Common myeloid progenitor, CD34-positive (primary cell): ENCODE data around the gene GPHA2.

Experiments used
- CTCF ChIA-PET: fragments of 350-600 bp; sonication (Branson Sonifier 250); formaldehyde crosslinking; loops from one replicate; lab custom pipeline; 2021; ENCODE audit warnings: antibody characterized with exemption; lab: Charles Lee
- POLR2A ChIA-PET: fragments of 350-600 bp; sonication (Branson Sonifier 250); formaldehyde crosslinking; loops from one replicate; lab custom pipeline; 2021; ENCODE audit warnings: antibody characterized with exemption; lab: Charles Lee
- DNase-seq, 3 donors: peaks; one replicate each; pipeline versions ENCODE4 v3.0.0 to v3.0.0-alpha.2; 2013
- H3K27ac ChIP-seq, 2 experiments: 1 replicate in 1 of 2; 2 replicates in 1 of 2; pipeline ENCODE4 v1.7.0; 2013; ENCODE audit warnings: inconsistent platforms in 2 of 2, low read length in 2 of 2, mild to moderate bottlenecking in 2 of 2, low read depth in 1 of 2, moderate library complexity in 1 of 2; ENCODE audit not compliant: severe bottlenecking in 2 of 2, insufficient read depth in 1 of 2, poor library complexity in 1 of 2
- H3K27me3 ChIP-seq, 5 experiments: replicated peaks in 2 of 5; 1 replicate in 3 of 5; 2 replicates in 2 of 5; pipeline versions ENCODE4 v1.6.1 to v1.7.0; 2013; ENCODE audit warnings: low read length in 4 of 5, mild to moderate bottlenecking in 2 of 5, moderate library complexity in 2 of 5, inconsistent platforms in 1 of 5; ENCODE audit not compliant: insufficient read depth in 5 of 5, control insufficient read depth in 4 of 5
- H3K36me3 ChIP-seq, 4 experiments: 1 replicate in 2 of 4; 2 replicates in 2 of 4; pipeline versions ENCODE4 v1.6.1 to v1.7.0; 2013; ENCODE audit warnings: low read length in 3 of 4, control low read depth in 1 of 4, mild to moderate bottlenecking in 1 of 4; ENCODE audit not compliant: control insufficient read depth in 4 of 4, insufficient read depth in 4 of 4
- H3K4me1 ChIP-seq, 4 experiments: 1 replicate in 3 of 4; 2 replicates in 1 of 4; pipeline versions ENCODE4 v1.6.1 to v1.7.1; 2013; ENCODE audit warnings: low read length in 3 of 4, mild to moderate bottlenecking in 3 of 4, control low read depth in 1 of 4, inconsistent platforms in 1 of 4, moderate library complexity in 1 of 4; ENCODE audit not compliant: control insufficient read depth in 4 of 4, insufficient read depth in 4 of 4; ENCODE audit errors: control extremely low read depth in 1 of 4
- H3K4me3 ChIP-seq, 7 experiments: 1 replicate in 4 of 7; 2 replicates in 3 of 7; pipeline versions ENCODE4 v1.5.1 to v1.7.0; 2013; ENCODE audit warnings: mild to moderate bottlenecking in 7 of 7, low read length in 6 of 7, moderate library complexity in 6 of 7, inconsistent platforms in 2 of 7, low read depth in 2 of 7, control low read depth in 1 of 7; ENCODE audit not compliant: insufficient read depth in 4 of 7, control insufficient read depth in 1 of 7; ENCODE audit errors: extremely low read depth in 1 of 7
- H3K9me3 ChIP-seq, 5 experiments: 1 replicate in 4 of 5; 2 replicates in 1 of 5; pipeline versions ENCODE4 v1.6.1 to v1.7.1; 2013; ENCODE audit warnings: low read length in 4 of 5, mild to moderate bottlenecking in 2 of 5, inconsistent platforms in 1 of 5, low read depth in 1 of 5, moderate library complexity in 1 of 5; ENCODE audit not compliant: control insufficient read depth in 4 of 5, insufficient read depth in 2 of 5; ENCODE audit errors: control extremely low read depth in 1 of 5
- WGBS: methylation state at CpG from one replicate; pipeline ENCODE4 v1.1.5; 2013; ENCODE audit not compliant: insufficient coverage; 5-methylcytosine and 5-hydroxymethylcytosine counted together

Gene GPHA2

DNA sequence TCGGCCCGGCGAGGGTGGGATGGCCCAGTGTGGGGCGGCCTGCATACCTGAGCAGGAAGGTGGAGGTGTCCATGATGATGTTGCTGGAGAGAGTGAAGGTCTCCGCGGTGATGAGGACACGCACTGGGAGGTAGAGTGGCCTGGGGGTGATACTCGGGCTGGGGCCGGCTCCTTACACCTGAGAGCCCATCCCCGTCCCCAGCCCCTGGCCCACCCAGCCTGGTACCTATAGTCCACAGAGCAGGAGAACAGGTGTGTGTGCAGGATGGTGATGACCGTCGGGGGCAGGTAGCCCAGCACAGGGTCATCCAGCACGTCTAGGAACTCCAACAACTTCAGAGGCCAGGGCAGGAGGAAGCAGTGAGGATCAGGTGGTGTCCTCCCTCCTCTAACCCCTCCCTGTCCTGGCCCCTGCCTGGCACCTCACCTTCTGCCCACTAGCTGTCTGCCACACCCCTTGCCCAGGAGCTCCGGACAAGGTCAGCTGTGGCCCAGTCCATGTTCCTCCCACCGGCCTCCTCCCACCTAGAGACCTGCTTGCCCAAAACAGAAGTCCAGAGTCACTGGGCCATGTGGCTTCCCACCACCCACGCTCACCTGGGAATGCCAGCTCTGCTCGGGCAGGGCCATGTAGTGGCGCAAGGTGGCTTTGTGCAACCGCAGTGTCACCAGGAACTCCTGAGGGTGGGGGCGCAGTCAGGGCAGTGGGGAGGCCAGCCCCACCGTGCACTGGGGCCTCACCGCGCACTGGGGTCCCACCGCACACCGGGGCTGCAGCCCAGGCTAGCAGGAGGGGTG, 30.0 kb downstream of the GPHA2 start:
- H3K9me3 ChIP-seq = no peaks in the 10 kb centered on the region
- CTCF ChIA-PET = interaction anchor here (1.4 to 36.3 kb wide), 3 partner anchors 8 to 51 kb away, joined by 4 to 1071 read pairs (median 6); partner anchors contain the start of gene CDC42BPG
- 98% methylated on average over 18 of the region's 25 CpGs for WGBS
- H3K4me1 ChIP-seq = no peaks in the 10 kb centered on the region
- H3K27me3 ChIP-seq = no peaks in the 10 kb centered on the region
- H3K27ac ChIP-seq = no peak overlapping the region
- H3K4me3 ChIP-seq = no peak overlapping the region
- DNase-seq = no peak
- H3K36me3 ChIP-seq = peaks cover 8 to 82% (median 49%) of the 10 kb centered on the region in 4 experiments
- POLR2A ChIA-PET = no interaction called here

DNA sequence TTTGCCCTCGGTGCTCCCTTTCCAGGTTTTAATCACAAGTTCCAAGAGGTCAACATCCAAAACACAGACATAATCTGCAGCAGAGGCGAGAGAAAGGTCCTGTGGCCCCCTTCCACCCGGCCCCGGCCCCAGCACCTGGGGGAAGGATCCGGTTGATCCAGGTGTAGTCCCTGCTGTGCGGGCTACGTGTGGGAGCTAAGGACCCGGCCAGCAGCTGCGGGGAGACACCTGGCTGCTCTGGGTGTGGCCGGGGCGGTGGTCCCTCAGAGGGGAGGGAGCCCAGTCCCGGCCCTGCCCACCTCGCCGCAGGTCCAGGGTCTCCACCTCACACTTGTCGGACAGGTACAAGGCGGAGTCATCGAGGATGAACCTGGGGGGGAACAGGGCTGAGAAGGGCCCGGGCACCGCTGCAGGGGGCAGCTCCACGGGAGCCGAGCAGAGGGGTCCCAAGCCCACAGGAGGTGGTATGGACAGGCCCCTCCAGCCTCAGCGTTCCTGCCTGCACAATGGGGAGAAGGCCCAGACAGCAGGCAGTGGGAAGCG, 32.3 kb downstream of the GPHA2 start:
- H3K4me1 ChIP-seq = no peaks in the 10 kb centered on the region
- ChIA-PET CTCF (interaction anchor here (1.0 to 36.3 kb wide), 2 partner anchors 15 to 49 kb away, joined by 3 to 1071 read pairs; partner anchors contain the start of gene CDC42BPG), POLR2A (no interaction called here)
- no peaks in the 10 kb centered on the region for H3K9me3 ChIP-seq
- no peak for DNase-seq
- no peaks in the 10 kb centered on the region for H3K27me3 ChIP-seq
- no peak overlapping the region for H3K27ac ChIP-seq
- WGBS = 97% methylated on average over 20 of the region's 23 CpGs
- peaks cover 3 to 75% (median 48%) of the 10 kb centered on the region in 4 experiments for H3K36me3 ChIP-seq
- no peak overlapping the region for H3K4me3 ChIP-seq

GRCh38 chr11:64902102-64902900, 33.4 kb downstream of the GPHA2 start:
- no peak for DNase-seq
- H3K27ac ChIP-seq = no peak overlapping the region
- no peaks in the 10 kb centered on the region for H3K27me3 ChIP-seq
- H3K9me3 ChIP-seq = no peaks in the 10 kb centered on the region
- ChIA-PET CTCF (interaction anchor here (1.0 to 36.3 kb wide), 2 partner anchors 12 to 48 kb away, joined by 3 to 1071 read pairs; partner anchors contain the start of gene CDC42BPG), POLR2A (no interaction called here)
- peaks cover 3 to 78% (median 50%) of the 10 kb centered on the region in 4 experiments for H3K36me3 ChIP-seq
- WGBS = 99% methylated on average over 23 of the region's 30 CpGs
- H3K4me3 ChIP-seq = no peak overlapping the region
- no peaks in the 10 kb centered on the region for H3K4me1 ChIP-seq

GRCh38 chr11:64900774-64901173, 34.9 kb downstream of the GPHA2 start:
- H3K36me3 ChIP-seq = peaks cover 3 to 76% (median 43%) of the 10 kb centered on the region in 4 experiments
- 97% methylated on average over 13 of the region's 17 CpGs for WGBS
- POLR2A ChIA-PET = interaction anchor here (0.7 kb wide), 1 partner anchor 127 kb away, joined by 3 read pairs; no protein-coding TSS in a partner anchor
- no peak overlapping the region for H3K27ac ChIP-seq
- no peak for DNase-seq
- H3K4me3 ChIP-seq = no peak overlapping the region
- no peaks in the 10 kb centered on the region for H3K4me1 ChIP-seq
- CTCF ChIA-PET = interaction anchor here (0.6 to 36.3 kb wide), 4 partner anchors 9 to 47 kb away, joined by 3 to 1071 read pairs (median 3); partner anchors contain the start of gene CDC42BPG
- no peaks in the 10 kb centered on the region for H3K27me3 ChIP-seq
- no peaks in the 10 kb centered on the region for H3K9me3 ChIP-seq

DNA sequence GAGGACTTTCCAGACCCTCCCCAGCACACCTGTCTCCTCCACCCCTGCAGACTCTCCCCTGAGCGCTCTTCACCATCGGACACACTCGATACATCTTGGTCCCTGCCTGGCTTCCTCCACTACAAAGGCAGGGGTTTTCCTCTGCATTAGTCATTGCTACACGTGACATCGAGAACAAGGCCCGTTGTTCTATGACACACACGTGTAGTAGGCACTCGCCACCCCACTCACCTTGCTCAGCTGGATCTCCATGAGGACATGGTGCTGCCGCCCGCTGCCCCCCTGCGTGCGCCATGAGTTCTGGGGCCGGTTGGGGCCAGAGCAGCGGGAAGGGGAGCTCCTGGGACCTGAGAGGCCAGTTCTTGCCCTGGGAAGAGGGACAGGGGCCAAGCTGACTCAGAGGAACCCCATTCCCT, 35.4 kb downstream of the GPHA2 start:
- H3K27ac ChIP-seq = no peak overlapping the region
- WGBS = over 99% methylated on average over 12 of the region's 14 CpGs
- no peaks in the 10 kb centered on the region for H3K9me3 ChIP-seq
- H3K4me3 ChIP-seq = no peak overlapping the region
- peaks cover 3 to 76% (median 41%) of the 10 kb centered on the region in 4 experiments for H3K36me3 ChIP-seq
- H3K4me1 ChIP-seq = no peaks in the 10 kb centered on the region
- DNase-seq = no peak
- CTCF ChIA-PET = interaction anchor here (0.6 to 36.3 kb wide), 5 partner anchors 9 to 46 kb away, joined by 3 to 1071 read pairs (median 3); partner anchors contain the start of gene CDC42BPG
- POLR2A ChIA-PET = no interaction called here
- no peaks in the 10 kb centered on the region for H3K27me3 ChIP-seq

GRCh38 chr11:64898541-64898940, 37.2 kb downstream of the GPHA2 start:
- no peaks in the 10 kb centered on the region for H3K27me3 ChIP-seq
- ChIA-PET POLR2A (no interaction called here), CTCF (interaction anchor here (0.7 to 36.3 kb wide), 5 partner anchors 8 to 44 kb away, joined by 3 to 1071 read pairs (median 4); partner anchors contain the start of gene CDC42BPG)
- H3K27ac ChIP-seq = no peak overlapping the region
- H3K4me3 ChIP-seq = no peak overlapping the region
- H3K9me3 ChIP-seq = no peaks in the 10 kb centered on the region
- WGBS = 96% methylated on average over 19 of the region's 19 CpGs
- H3K4me1 ChIP-seq = peaks cover 0 to 7% (median 4%) of the 10 kb centered on the region in 4 experiments
- DNase-seq = no peak
- H3K36me3 ChIP-seq = peaks cover 3 to 80% (median 41%) of the 10 kb centered on the region in 4 experiments
